Upper lobe of left lung (tissue), 4 donors: ENCODE results near the gene CNTNAP2.

Source experiments
- EP300 ChIP-seq, 4 donors: sonication (generic); formaldehyde crosslinking; IDR thresholded peaks; one replicate each; pipeline ENCODE4 v1.5.1; 2017; ENCODE audit warnings: antibody characterized with exemption in 4 of 4, control low read depth in 2 of 4
- POLR2A ChIP-seq, 4 donors: fragments of 450-650 bp; IDR thresholded peaks; one replicate each; pipeline ENCODE4 v1.5.1; 2016 to 2017; ENCODE audit warnings: antibody characterized with exemption in 4 of 4, mild to moderate bottlenecking in 2 of 4

DNA sequence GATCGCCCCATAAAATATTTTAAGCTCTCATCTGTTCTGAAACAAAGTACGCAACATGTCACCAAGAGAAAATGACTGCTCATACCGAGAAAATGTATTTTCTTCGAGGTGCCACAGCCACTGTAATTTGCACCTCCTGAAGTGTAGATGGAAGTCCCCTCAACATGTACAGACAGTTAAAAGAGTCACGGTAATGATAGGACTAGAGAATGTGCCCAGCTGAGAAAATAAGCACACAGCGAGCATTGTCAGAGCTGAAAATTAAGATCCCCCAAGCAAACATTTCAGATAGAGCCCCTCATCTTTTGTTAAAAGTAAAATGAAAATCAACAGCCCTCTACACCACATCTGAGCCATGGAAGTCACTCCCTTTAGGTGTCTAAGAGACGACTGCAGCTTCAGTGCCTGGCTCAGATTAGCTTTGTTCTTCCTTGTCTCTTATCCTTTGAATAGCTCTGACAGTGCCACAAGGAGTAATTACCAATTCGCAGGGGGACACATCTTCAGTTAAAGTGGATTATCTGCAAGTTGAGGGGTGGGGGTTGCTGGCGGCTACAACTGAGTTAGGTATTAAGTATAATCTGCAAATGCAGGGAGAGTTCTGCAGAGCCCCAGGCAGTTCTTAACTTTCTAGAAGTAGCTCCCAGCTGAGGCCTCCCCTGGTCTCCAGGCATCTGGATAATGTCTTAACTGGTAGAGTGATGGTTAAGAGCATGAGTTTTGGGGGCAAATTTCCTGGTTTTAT, 2251.3 kb downstream of the CNTNAP2 start:
- TF ChIP-seq POLR2A (IDR thresholded peaks at IDR 0.05) (no peak), EP300 (IDR thresholded peaks at IDR 0.05) (no peak)
